T-cell (primary cell): ENCODE results near the gene SPATA24. TPM values are rescaled to one million over a fixed set of nuclear protein-coding genes. Genes with fewer than 3 reads are reported as not detected.
A peak's percentile ranks its signal among the peaks of the same experiment; 100 is the strongest.
"Not testable (repeated sequence)": the region's sequence is repeated elsewhere in the genome, so short reads cannot be mapped to it uniquely, and the experiment has no call there.

Experiments used
- ATAC-seq, 4 experiments: fragments of 200-7000 bp in 3 of 4; fragments of 150-1000 bp in 1 of 4; cut with Tn5 transposase; replicated peaks in 1 of 4; 1 replicate in 3 of 4; 2 replicates in 1 of 4; pipeline ENCODE4 v1.10.0; 2021; ENCODE audit warnings: moderate library complexity in 3 of 4, mild to moderate bottlenecking in 2 of 4, moderate number of reproducible peaks in 1 of 4
- CTCF ChIA-PET, 2 donors: fragments of 300-600 bp; sonication (Branson Sonifier 250); formaldehyde crosslinking; loops; one replicate each; lab custom pipeline; 2022; ENCODE audit warnings: antibody characterized with exemption in 2 of 2; lab: Charles Lee
- POLR2A ChIA-PET, 2 donors: fragments of 300-600 bp; sonication (Branson Sonifier 250); formaldehyde crosslinking; loops; one replicate each; lab custom pipeline; 2022; ENCODE audit warnings: antibody characterized with exemption in 2 of 2; lab: Charles Lee
- DNase-seq, 35 experiments: peaks; one replicate each; pipeline versions ENCODE4 v3.0.0 to v3.0.0-alpha.2; 2013 to 2023
- H3K27ac ChIP-seq: one replicate; pipeline ENCODE4 v1.5.1; 2013; ENCODE audit warnings: low read length
- H3K27me3 ChIP-seq, 2 experiments: replicated peaks in 1 of 2; 1 replicate in 1 of 2; 2 replicates in 1 of 2; pipeline versions ENCODE4 v1.6.1 to v1.7.0; 2013; ENCODE audit warnings: low read length in 1 of 2, mixed read lengths in 1 of 2; ENCODE audit not compliant: control insufficient read depth in 2 of 2, insufficient read depth in 2 of 2; ENCODE audit errors: extremely low read depth in 1 of 2
- H3K36me3 ChIP-seq, 2 donors: 1 replicate in 1 of 2; 2 replicates in 1 of 2; pipeline versions ENCODE4 v1.6.1 to v1.7.0; 2013; ENCODE audit warnings: low read length in 1 of 2; ENCODE audit not compliant: control insufficient read depth in 2 of 2, insufficient read depth in 1 of 2; ENCODE audit errors: extremely low read depth in 1 of 2
- H3K4me1 ChIP-seq, 2 experiments: 1 replicate in 1 of 2; 2 replicates in 1 of 2; pipeline versions ENCODE4 v1.6.1 to v1.7.0; 2013; ENCODE audit warnings: low read length in 2 of 2, mixed read lengths in 1 of 2; ENCODE audit not compliant: insufficient read depth in 2 of 2, control insufficient read depth in 1 of 2; ENCODE audit errors: extremely low read depth in 1 of 2
- H3K4me3 ChIP-seq, 2 donors: 1 replicate in 1 of 2; 2 replicates in 1 of 2; pipeline versions ENCODE4 v1.5.1 to v1.7.0; 2013; ENCODE audit warnings: mild to moderate bottlenecking in 2 of 2, low read length in 1 of 2, moderate library complexity in 1 of 2; ENCODE audit not compliant: control insufficient read depth in 1 of 2; ENCODE audit errors: extremely low read depth in 1 of 2
- H3K9me3 ChIP-seq: 2 replicates; pipeline ENCODE4 v1.7.0; 2013
- H3K27ac Mint-ChIP-seq, 2 donors: one replicate each; pipeline ENCODE4 v1.8.0; 2020 to 2021; ENCODE audit warnings: mild to moderate bottlenecking in 2 of 2, mixed read lengths in 2 of 2
- H3K27me3 Mint-ChIP-seq, 2 donors: one replicate each; pipeline ENCODE4 v1.8.0; 2021 to 2022; ENCODE audit warnings: mixed read lengths in 2 of 2
- H3K36me3 Mint-ChIP-seq: one replicate; pipeline ENCODE4 v1.8.0; 2021; ENCODE audit warnings: mixed read lengths
- H3K4me1 Mint-ChIP-seq, 3 donors: one replicate each; pipeline ENCODE4 v1.8.0; 2020 to 2022; ENCODE audit warnings: mixed read lengths in 3 of 3, mild to moderate bottlenecking in 1 of 3
- H3K4me3 Mint-ChIP-seq, 3 donors: one replicate each; pipeline ENCODE4 v1.8.0; 2020 to 2022; ENCODE audit warnings: mild to moderate bottlenecking in 3 of 3, mixed read lengths in 3 of 3, moderate library complexity in 3 of 3
- H3K9me3 Mint-ChIP-seq, 3 donors: one replicate each; pipeline ENCODE4 v1.8.0; 2020 to 2022; ENCODE audit warnings: mixed read lengths in 3 of 3
- WGBS: methylation state at CpG from one replicate; pipeline ENCODE4 v1.1.5; 2013; ENCODE audit warnings: missing lambda C conversion rate; ENCODE audit not compliant: insufficient coverage; 5-methylcytosine and 5-hydroxymethylcytosine counted together
- total RNA-seq, 35 experiments: library from RNA in 6 of 35; stranded (reverse) in 6 of 35; fragments of 120-200 nt in 1 of 35; gene quantifications; one replicate each; pipeline versions ENCODE4 v1.2.1 to v1.2.4 and lab custom pipeline; 2013 to 2026

SPATA24 gene
- total RNA-seq, 5 donors from 2014 or later (not counting 1 experiment from before 2014, with no cell fraction given) = 3.6 to 9.0 (median 4.8) TPM

DNA sequence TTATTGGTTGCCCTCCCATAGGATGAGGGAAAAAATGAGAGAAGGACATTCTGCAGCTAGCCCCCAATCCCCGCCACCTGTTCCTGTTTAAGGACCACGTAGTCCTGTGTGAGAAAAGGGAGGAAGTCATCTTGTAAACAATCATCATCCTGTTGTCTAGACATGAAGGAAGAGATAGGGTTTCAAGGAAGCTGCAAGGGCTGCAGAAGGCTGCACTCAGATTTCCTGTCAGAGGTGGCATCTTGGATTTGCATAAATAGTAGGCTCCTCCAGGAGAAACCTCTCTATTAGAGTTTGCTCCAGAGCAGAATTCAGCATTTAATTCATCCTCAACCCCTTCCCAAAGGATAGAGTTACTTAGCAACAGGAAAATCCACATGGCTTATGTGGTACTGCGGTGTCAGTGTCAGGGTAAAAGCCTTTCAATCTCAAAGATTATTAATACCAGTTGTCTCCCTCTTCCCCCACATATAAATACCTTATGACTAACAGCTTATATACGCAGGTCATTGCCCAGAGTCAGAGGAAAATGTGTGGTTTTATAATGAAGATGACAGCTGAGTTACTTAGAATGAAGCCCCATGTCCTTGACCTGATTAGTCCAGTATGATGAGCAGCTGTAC, 40.1 kb upstream of the SPATA24 start:
- ChIA-PET CTCF (interaction anchor here (0.6 to 0.9 kb wide), 2 partner anchors 69 to 1413 kb away, joined by 3 read pairs; no protein-coding TSS in a partner anchor), POLR2A (interaction anchor here in 1 of 2 donors (0.8 kb wide), 1 partner anchor 14 kb away, joined by 3 read pairs; no protein-coding TSS in a partner anchor)
- ATAC-seq = peak; percentile 18 to 38 (median 26)
- peak in 3 of 35 experiments; percentile 24 to 57 (median 29) for DNase-seq
- H3K9me3 Mint-ChIP-seq = no peaks in the 10 kb centered on the region
- H3K27ac Mint-ChIP-seq = peak overlapping the region; percentile 96 to 98
- H3K36me3 Mint-ChIP-seq = no peaks in the 10 kb centered on the region
- Histone ChIP-seq H3K4me1 (peaks cover 22 to 32% of the 10 kb centered on the region in 2 experiments), H3K4me3 (no peak overlapping the region), H3K9me3 (no peaks in the 10 kb centered on the region), H3K36me3 (no peaks in the 10 kb centered on the region), H3K27ac (no peak overlapping the region), H3K27me3 (peaks cover 0 to 5% of the 10 kb centered on the region in 2 experiments)
- H3K27me3 Mint-ChIP-seq = no peaks in the 10 kb centered on the region
- 20% methylated on average over 1 of the region's 4 CpGs for WGBS
- peak overlapping the region in 2 of 3 donors; percentile 53 to 59 for H3K4me3 Mint-ChIP-seq
- H3K4me1 Mint-ChIP-seq = peaks cover 50 to 75% (median 54%) of the 10 kb centered on the region in 3 donors

DNA sequence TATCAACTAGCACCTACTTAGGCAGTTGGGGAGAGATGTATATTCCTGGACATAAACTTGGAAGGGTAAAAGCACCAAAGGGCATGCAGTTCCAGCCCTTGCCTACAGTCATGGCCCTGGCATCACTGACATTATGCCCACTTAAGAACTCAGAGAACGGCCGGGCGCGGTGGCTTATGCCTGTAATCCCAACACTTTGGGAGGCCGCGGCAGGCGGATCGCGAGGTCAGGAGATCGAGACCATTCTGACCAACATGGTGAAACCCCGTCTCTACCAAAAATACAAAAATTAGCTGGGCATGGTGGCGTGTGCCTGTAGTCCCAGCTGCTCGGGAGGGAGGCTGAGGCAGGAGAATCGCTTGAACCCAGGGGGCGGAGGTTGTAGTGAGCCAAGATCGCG, 36.5 kb upstream of the SPATA24 start:
- Mint-ChIP-seq H3K27ac (peak overlapping the region; percentile 99 to 100), H3K4me3 (peak overlapping the region in 1 of 3 donors; percentile 99), H3K4me1 (peaks cover 45 to 64% (median 48%) of the 10 kb centered on the region in 3 donors)
- H3K4me3 ChIP-seq, H3K36me3 Mint-ChIP-seq, ATAC-seq, CTCF ChIA-PET, H3K36me3 ChIP-seq, H3K9me3 ChIP-seq, DNase-seq, H3K27me3 Mint-ChIP-seq, H3K27me3 ChIP-seq, H3K9me3 Mint-ChIP-seq: not testable (repeated sequence)
- Histone ChIP-seq H3K27ac (peak overlapping the region; percentile 99), H3K4me1 (peaks cover 24 to 34% of the 10 kb centered on the region in 2 experiments)
- 100% methylated on average over 10 of the region's 17 CpGs for WGBS
- POLR2A ChIA-PET = interaction anchor here in 1 of 2 donors (1.8 kb wide), 1 partner anchor 41 kb away, joined by 9 read pairs; the partner anchor contains the start of gene STING1

DNA sequence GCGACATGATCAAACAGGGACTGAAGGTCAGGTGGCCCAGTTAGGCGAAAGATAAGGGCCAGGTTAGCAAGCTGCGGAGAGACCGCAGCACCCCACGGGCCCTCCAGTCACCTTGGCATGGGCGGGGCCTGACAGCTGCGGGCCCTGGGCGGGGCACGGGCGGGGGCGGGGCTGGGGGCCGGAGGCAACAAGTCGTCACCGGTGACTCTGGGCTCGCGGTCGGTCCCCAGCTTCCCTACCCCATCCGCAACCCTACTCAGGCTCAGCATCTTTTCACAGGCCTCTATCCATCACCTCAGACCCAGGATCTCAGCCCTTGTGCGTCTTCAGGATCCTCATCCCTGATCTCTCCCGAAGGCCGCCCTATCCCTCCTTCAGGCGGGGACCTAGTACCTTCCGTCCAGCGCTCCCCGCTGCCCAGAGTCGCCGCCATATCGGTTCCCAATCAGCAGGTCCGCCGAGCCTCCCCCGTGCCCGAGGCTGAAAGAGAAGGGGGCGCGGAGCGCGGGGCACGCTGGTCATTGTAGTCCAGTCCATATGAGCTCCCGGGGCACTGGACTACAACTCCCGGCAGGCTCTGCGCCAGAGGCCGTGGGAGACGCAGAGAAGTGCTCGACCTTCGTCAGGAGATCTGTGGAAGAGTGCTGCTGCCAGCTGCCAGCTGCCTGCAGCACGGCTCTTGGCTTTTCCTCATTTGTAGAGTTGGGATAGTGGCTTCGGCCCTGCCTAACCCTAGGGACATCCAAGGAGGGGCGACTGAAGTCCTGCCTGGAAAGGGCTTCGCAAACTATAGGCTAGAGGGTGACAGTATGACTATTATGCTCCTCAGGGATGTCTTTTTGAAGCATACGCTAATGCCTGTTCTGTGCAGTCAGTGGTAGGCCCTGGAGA, 35.4 kb upstream of the SPATA24 start, which contains the start of gene DNAJC18:
Gene DNAJC18 (minus strand): TSS at position 513 of the 891 bp plus-strand sequence. CDS start 80 bp downstream, at position 433.
- Histone ChIP-seq H3K4me3 (peak within 1 kb of the TSS; percentile 83 to 90), H3K36me3 (peaks cover 0 to 5% of the 10 kb centered on the region in 2 donors), H3K4me1 (peaks cover 22 to 27% of the 10 kb centered on the region in 2 experiments), H3K27me3 (peaks cover 0 to 2% of the 10 kb centered on the region in 2 experiments), H3K27ac (peak within 1 kb of the TSS; percentile 99), H3K9me3 (no peaks in the 10 kb centered on the region)
- Mint-ChIP-seq H3K27me3 (no peaks in the 10 kb centered on the region), H3K27ac (peak within 1 kb of the TSS; percentile 99 to 100), H3K36me3 (peaks cover 9% of the 10 kb centered on the region), H3K4me1 (peaks cover 44 to 56% (median 46%) of the 10 kb centered on the region in 3 donors), H3K9me3 (no peaks in the 10 kb centered on the region), H3K4me3 (peak within 1 kb of the TSS; percentile 86 to 99 (median 98))
- ChIA-PET CTCF (interaction anchor here (0.6 to 2.2 kb wide), 13 partner anchors 9 to 244 kb away, joined by 3 to 16 read pairs (median 5); partner anchors contain the start of genes CXXC5 (in 1 of the 2), SMIM33 (in 1 of the 2) and STING1 (in 1 of the 2)), POLR2A (interaction anchor here (0.6 to 1.8 kb wide), 6 partner anchors 9 to 97 kb away, joined by 3 to 9 read pairs (median 3); partner anchors contain the start of genes SMIM33 (in 1 of the 2), SPATA24 (in 1 of the 2) and STING1 (in 1 of the 2))
- 4% methylated on average over 49 of the region's 49 CpGs for WGBS
- DNase-seq (peak; percentile 77 to 92 (median 87)), ATAC-seq (peak; percentile 89 to 93 (median 92))

DNA sequence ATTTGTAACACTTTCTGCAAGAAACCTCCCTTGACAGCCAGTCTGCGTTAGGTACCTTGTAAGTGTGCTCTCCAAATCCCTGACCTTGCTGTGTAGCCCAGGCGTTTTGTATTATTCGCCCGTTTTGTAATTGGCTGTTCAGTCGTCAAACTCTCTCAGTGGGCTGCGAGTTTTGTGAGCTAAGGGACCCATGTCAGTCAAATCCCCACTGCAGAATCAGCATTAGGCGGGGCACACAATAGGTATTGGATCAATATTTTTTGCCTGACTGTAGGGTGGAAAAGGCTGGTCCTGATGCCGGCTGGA, 34.8 kb upstream of the SPATA24 start:
- Mint-ChIP-seq H3K4me1 (peaks cover 38 to 50% (median 40%) of the 10 kb centered on the region in 3 donors), H3K27ac (peak overlapping the region; percentile 60 to 99), H3K9me3 (no peaks in the 10 kb centered on the region), H3K4me3 (peak overlapping the region; percentile 86 to 99 (median 98)), H3K27me3 (no peaks in the 10 kb centered on the region), H3K36me3 (peaks cover 9% of the 10 kb centered on the region)
- ChIA-PET CTCF (interaction anchor here (0.6 to 2.2 kb wide), 12 partner anchors 9 to 722 kb away, joined by 3 to 16 read pairs (median 5); partner anchors contain the start of genes SMIM33 (in 1 of the 2) and STING1 (in 1 of the 2)), POLR2A (interaction anchor here in 1 of 2 donors (1.8 kb wide), 1 partner anchor 43 kb away, joined by 9 read pairs; the partner anchor contains the start of gene STING1)
- Histone ChIP-seq H3K4me1 (peaks cover 16 to 21% of the 10 kb centered on the region in 2 experiments), H3K36me3 (peaks cover 3 to 8% of the 10 kb centered on the region in 2 donors), H3K27ac (peak overlapping the region; percentile 45), H3K4me3 (peak overlapping the region; percentile 25 to 83), H3K9me3 (no peaks in the 10 kb centered on the region), H3K27me3 (peaks cover 0 to 2% of the 10 kb centered on the region in 2 experiments)
- no peak for DNase-seq
- ATAC-seq = no peak
- WGBS = 52% methylated on average over 8 of the region's 8 CpGs

DNA sequence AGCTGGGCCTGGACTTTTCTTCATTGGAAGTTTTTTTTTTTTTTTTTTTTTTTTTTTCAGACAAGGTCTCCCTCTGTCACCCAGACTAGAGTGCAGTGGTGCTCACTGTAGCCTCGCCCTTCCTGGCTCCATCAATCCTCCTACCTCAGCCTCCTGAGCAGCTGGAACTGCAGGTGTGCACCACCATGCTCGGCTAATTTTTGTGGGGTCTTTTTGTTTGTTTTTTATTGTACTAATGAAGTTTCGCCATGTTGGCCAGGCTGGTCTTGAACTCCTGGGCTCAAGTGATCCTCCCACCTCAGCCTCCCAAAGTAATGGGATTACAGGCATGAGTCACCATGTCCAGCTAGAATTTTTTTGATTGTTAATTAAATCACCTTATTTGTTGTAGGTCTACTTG, 31.8 kb upstream of the SPATA24 start:
- no peak overlapping the region for H3K27ac Mint-ChIP-seq

More for the DNA sequence above, 31.8 kb upstream of the SPATA24 start:
- H3K27me3 Mint-ChIP-seq = no peaks in the 10 kb centered on the region
- H3K36me3 ChIP-seq = peaks cover 9 to 12% of the 10 kb centered on the region in 2 donors
- no peak overlapping the region for H3K27ac ChIP-seq
- POLR2A ChIA-PET = no interaction called here
- WGBS = no CpG with 5 or more reads among the region's 3 CpGs
- H3K27me3 ChIP-seq = no peaks in the 10 kb centered on the region
- H3K36me3 Mint-ChIP-seq = peaks cover 9% of the 10 kb centered on the region
- ATAC-seq = no peak
- H3K4me3 Mint-ChIP-seq = no peak overlapping the region
- no peak for DNase-seq
- H3K9me3 ChIP-seq = no peaks in the 10 kb centered on the region
- CTCF ChIA-PET = interaction anchor here (0.6 to 0.9 kb wide), 2 partner anchors 86 to 1886 kb away, joined by 3 to 5 read pairs; no protein-coding TSS in a partner anchor
- peaks cover 29 to 34% (median 32%) of the 10 kb centered on the region in 3 donors for H3K4me1 Mint-ChIP-seq
- peaks cover 7 to 14% of the 10 kb centered on the region in 2 experiments for H3K4me1 ChIP-seq
- no peak overlapping the region for H3K4me3 ChIP-seq
- no peaks in the 10 kb centered on the region for H3K9me3 Mint-ChIP-seq
